Measurements from ENCODE around the gene AP2B1.
"Not testable (repeated sequence)": the region's sequence is repeated elsewhere in the genome, so short reads cannot be mapped to it uniquely, and the experiment has no call there.

The AP2B1 gene

DNA sequence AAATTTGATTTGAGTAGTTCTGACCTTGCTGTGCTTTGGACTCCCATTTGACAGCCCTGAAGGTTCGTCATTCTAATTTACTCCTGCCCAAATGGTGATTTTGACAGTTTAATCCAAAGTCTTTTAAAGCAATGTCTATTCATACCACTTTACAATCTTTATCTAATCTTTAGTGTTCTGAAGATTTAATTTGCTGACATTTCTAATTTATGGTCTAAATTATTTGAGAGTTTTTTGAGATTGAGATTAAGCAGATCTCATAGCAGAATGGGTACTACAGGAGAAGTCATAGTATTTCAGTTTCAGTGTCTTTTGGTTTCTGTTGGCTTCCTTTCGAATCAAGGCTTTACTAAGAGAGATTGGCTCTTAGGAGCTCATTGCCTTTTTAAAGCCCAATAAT is 111.7 kb downstream of the AP2B1 start:
- no peak for DNase-seq (ENCODE audit: extremely low read depth, low read depth)
- TF ChIP-seq, protein P1, sequence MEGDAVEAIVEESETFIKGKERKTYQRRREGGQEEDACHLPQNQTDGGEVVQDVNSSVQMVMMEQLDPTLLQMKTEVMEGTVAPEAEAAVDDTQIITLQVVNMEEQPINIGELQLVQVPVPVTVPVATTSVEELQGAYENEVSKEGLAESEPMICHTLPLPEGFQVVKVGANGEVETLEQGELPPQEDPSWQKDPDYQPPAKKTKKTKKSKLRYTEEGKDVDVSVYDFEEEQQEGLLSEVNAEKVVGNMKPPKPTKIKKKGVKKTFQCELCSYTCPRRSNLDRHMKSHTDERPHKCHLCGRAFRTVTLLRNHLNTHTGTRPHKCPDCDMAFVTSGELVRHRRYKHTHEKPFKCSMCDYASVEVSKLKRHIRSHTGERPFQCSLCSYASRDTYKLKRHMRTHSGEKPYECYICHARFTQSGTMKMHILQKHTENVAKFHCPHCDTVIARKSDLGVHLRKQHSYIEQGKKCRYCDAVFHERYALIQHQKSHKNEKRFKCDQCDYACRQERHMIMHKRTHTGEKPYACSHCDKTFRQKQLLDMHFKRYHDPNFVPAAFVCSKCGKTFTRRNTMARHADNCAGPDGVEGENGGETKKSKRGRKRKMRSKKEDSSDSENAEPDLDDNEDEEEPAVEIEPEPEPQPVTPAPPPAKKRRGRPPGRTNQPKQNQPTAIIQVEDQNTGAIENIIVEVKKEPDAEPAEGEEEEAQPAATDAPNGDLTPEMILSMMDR (IDR thresholded peaks at IDR 0.05; ENCODE audit: low read depth, low read length) = no peak

DNA sequence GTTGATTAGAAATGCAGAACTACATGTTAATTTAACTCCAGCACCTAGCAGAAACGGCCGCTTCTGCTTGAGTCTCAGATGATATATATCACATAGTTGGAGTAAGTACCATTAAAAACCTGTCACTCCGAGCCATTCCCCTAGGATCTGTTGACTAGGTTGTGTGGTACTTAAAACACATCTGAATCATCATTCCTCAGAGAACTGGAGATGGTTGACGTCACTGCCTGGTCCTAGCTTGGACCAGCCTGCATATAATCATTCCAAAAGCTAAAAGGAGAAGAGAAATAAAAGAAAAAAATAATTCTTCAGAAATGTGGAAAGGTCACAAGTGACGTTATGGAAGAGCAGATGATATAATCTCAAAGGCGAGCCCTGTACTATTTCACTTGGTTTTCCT is 113.0 kb downstream of the AP2B1 start:
- no peak for DNase-seq (ENCODE audit: extremely low read depth, low read depth)

DNA sequence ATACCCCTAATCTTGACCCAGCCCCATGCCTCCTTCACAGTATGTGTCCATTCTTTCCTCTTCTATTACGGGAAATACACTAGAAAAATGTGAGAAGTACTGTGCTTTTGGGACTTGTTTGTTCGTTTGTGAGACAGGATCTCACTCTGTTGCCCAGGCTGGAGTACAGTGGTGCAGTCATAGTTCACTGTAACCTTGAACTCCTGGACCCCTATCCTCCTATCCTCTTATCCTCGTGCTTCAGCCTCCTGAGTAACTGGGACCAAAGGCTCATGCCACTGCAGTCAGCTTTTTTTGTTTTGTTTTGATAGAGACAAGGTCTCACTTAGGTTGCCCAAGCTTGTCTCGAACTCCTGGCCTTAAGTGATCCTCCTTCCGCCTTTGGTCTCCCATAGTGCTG is 114.4 kb downstream of the AP2B1 start:
- no peak for DNase-seq (ENCODE audit: extremely low read depth, low read depth)
- TF ChIP-seq, protein P1 (IDR thresholded peaks at IDR 0.05; ENCODE audit: low read depth, low read length) = no peak

More for the DNA sequence above, 113.0 kb downstream of the AP2B1 start:
- TF ChIP-seq, protein P1 (IDR thresholded peaks at IDR 0.05; ENCODE audit: low read depth, low read length) = no peak

DNA sequence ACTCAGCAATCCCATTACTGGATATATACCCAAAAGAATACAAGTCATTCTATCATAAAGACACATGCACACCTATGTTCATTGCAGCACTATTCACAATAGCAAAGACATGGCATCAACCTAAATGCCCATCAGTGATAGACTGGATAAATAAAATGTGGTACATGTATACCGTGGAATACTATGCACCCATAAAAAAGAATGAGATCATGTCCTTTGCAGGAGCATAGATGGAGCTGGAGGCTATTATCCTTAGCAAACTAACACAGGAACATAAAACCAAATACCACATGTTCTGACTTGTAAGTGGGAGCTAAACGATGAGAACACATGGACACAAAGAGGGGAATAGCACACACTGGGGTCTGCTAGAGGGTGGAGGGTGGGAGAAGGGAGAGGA is 116.2 kb downstream of the AP2B1 start:
- DNase-seq (ENCODE audit: extremely low read depth, low read depth) = not testable (repeated sequence)

DNA sequence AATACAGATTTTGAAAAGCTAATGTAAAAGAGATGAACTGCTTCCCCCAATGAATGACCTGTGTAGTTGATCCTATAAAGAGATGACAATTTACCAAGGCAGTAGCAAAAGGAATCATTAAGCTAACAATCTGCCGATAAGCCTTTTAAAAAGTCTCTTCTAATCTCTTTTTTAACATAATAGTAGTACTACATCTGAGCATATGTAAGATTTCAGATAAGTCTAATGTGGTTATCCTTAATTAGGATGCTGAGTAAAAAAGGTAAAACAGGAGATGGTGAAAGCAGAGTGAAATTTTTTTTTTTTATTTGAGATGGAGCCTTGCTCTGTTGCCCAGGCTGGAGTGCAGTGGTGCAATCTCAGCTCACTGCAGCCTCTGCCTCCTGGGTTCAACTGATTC is 118.1 kb downstream of the AP2B1 start:
- TF ChIP-seq, protein P1 (IDR thresholded peaks at IDR 0.05; ENCODE audit: low read depth, low read length) = no peak
- no peak for DNase-seq (ENCODE audit: extremely low read depth, low read depth)

DNA sequence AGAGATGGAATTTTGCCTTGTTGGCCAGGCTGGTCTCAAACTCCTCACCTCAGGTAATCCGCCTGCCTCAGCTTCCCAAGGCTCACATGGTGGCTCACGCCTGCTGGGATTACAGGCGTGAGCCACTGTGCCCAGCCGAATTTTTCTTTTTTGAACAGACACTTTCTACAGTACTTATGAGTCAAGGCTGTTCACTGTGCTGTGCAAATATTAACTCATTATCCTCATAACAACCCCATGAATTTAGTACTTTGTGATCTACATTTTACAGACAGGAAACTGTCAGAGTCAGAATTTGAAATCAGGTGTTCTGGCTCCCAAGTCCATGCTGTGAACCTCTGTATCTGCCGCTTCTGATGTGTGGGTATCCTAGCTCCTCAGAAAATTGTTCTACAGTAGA is 118.6 kb downstream of the AP2B1 start:
- TF ChIP-seq, protein P1 (IDR thresholded peaks at IDR 0.05; ENCODE audit: low read depth, low read length) = no peak
- no peak for DNase-seq (ENCODE audit: extremely low read depth, low read depth)

DNA sequence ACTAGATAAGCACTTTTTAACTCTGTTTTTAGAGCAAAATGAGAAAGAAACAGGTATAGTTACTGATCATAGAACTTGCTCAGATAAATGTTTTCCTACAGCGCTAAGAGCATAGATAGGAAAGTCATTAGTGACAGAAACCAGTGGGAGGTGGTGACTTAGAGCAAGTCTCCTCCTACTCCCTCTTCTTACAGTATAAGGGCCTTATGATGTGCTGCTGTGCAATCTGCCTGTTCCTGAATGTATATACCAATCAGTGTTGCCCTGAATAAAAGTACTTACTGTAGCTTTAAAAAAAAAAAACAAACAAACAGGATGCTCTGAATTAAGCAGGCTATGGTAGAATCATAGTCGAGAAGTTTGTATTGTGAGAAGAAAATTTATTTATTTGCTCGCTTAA is 121.0 kb downstream of the AP2B1 start:
- TF ChIP-seq, protein P1 (IDR thresholded peaks at IDR 0.05; ENCODE audit: low read depth, low read length) = no peak
- no peak for DNase-seq (ENCODE audit: extremely low read depth, low read depth)

DNA sequence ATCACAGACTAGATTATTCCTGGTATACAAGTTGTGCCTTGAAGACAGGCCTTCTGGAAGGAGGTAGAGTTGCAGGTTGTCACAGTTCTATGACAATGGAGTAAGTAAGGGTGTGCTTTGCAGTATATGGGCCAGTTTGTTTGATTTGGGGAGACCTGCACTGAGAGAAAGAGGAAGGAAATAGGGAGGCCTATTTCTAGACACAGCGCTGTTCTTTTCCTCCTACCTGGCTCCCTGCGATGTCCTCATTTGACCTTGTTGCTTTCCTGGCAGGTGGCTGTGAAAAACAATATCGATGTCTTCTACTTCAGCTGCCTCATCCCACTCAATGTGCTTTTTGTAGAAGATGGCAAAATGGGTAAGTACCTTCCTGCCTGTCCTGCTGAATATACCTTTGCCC is 121.8 kb downstream of the AP2B1 start:
- TF ChIP-seq, protein P1 (IDR thresholded peaks at IDR 0.05; ENCODE audit: low read depth, low read length) = no peak
- no peak for DNase-seq (ENCODE audit: extremely low read depth, low read depth)

Data from AG09319 (cell line).